Stimulated activated naive CD4-positive, alpha-beta T cell (primary cell): Measurements from ENCODE around the gene SMARCA1.
"Not testable (repeated sequence)": the region's sequence is repeated elsewhere in the genome, so short reads cannot be mapped to it uniquely, and the experiment has no call there.

ENCODE experiments used
- DNase-seq, 6 experiments: peaks; one replicate each; lab custom pipeline; 2025; lab: John Stamatoyannopoulos, UW

SMARCA1 gene

GRCh38 chrX:129523079-129523911, at the start of gene SMARCA1:
SMARCA1 (minus strand) TSS chrX:129523490; CDS start chrX:129523370, 120 bp downstream.
- peak in 5 of 6 experiments; percentile 1 to 27 (median 15) for DNase-seq

DNA sequence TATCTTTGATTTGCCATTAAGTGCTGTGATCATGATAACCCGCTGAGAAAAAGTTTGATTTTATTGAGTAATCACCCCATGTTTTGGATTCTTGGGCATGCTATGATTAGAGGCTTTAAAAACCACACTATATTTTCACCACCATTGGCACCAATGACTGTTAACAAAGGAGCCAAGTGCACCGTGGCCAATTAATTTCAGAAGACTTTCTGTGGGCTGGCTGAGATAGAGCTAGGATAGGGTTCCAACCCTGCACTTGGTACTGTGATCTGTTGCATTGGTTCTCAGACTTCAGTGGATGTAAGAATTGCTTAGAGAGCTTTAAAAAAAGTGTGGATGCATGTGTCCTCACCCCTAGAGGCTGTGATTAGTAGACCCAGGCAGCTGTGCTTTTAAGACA, 49.1 kb upstream of the SMARCA1 start:
- DNase-seq = no peak

DNA sequence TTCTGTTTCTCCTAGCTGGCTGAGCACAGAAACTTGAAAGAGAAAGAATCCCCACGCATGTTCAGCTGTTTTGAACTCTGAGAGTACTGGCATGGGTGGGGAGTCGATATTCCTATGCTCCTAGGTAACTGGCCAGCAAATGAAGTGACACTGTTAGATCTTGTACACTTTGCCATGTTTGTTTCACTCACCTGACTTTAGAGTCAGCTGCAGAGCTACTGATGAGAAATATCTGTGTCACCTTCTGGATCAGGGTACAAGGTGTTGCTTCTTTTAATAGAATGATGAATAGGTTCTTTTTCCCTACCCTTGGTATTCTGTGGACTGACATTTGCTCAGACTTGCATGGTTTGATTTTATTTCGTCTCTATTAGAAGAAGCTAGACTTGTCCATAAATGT, 45.1 kb upstream of the SMARCA1 start:
- no peak for DNase-seq

- no peak for DNase-seq
Measured at GRCh38 chrX:129566073-129566472, 42.8 kb upstream of the SMARCA1 start.

DNA sequence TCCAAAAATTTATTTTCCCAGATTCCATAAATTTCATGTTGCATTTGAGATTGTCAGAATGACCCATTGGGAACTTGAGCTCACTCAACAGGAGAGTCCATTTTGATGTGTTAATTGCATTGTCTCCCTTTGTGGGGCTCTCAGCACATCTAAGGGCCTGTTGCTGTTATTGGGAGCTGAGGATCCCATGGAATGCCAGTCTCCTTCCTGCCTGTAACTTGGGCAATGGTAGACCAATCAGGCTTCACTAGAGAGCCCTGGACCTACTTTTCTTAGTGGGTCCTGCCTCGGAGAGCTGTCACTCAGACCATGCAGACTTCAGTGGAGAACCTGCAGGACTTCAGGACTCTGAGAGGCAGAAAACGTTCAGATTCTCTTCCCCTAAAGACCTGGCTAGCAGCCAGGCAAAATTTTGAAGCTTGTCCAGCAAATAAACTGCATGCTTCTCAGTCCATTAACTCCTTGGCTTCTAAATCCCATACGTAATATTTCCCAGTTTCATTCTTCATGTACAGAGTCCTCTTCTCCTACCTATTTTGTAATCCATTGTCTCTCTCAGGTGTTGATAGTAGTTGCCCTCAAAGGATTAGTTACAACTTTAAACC, 41.9 kb upstream of the SMARCA1 start:
- no peak for DNase-seq

- not testable (repeated sequence) for DNase-seq
Measured at GRCh38 chrX:129564345-129564744, 41.1 kb upstream of the SMARCA1 start.

DNA sequence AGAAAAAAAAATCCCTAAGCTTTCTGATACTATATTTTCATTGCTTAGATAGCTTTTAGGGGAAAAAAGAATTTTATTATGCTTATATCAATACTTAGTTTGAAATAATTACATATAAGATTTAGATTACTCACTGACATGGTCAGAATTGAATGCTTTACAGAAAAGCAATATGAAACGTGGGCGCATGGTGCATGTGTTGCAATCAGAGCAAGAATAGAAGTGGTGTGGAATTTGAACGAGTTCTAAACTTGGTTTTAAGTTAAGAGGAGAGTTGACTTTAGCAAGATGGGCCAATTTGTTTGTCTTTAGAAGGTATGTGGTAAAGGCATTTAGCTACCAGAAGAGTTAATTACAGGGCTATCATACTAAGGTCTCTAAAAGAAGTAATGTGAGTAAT, 38.2 kb upstream of the SMARCA1 start:
- DNase-seq = no peak

DNA sequence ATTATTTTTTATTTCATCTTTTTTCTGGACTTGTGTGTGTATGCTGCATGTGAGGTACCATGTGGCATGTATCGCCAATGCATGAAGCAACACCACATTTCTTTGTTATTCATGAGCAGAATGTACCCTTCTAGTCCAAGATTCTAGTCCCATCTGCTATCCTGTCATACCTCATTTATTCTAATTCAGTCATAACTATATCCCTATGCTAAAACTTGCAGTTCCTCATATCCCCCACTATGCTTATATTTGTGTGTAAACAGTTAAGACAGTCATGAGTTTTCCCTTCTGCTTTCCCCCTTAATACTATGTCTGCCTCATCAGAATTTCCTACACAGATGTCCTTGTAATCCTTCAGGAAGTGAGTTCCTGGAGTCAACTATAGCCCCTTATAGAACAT, 36.5 kb upstream of the SMARCA1 start:
- DNase-seq = no peak

DNA sequence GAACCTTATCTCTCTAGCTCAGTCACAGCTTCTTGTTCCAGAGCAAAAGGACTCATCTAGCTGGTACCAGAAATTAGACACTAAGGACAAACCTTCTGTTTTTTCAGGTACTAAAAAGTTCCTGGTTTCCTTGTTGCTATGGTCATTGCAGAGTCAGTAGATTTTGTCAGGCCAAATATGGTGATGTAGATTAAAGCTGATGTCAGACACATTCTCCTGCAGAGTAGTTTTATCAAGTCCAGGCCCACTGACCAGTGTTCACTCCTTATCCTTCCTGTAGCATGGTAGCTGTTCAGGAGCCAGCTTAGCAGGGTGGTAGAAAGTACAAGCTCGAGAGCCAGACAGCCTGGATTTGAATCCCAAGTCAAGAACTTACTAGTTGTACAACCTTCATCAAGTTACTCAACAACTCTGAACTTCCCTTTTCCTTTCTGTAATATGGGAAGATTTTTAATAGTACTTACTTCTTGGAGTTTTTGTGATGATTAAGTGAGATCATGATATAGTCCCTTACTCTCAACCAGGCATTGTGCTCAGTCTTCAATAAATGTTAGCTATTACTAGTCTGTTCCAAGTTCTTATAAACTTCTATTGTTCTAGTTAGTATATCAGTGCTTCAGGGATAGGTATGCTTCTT, 34.7 kb upstream of the SMARCA1 start:
- no peak for DNase-seq

GRCh38 chrX:129556806-129557315, 33.6 kb upstream of the SMARCA1 start:
- no peak for DNase-seq

DNA sequence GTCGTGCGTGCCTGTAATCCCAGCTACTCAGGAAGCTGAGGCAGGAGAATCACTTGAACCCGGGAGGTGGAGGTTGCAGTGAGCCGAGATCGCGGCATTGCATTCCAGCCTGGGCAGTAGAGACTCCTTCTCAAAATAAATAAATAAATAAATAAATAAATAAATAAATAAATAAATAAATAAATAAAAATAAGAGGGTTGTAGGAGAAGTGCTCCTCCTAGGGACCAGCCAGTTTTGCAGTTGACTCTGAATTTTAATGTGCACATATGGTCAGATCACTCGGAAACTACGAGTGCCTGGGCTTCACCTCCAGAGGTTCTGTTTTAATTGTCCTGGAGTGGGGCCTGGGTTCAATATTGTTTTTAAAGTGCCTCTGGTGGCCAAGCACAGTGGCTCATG, 31.5 kb upstream of the SMARCA1 start:
- DNase-seq = not testable (repeated sequence)

- no peak for DNase-seq
Measured at GRCh38 chrX:129553619-129554288, 30.5 kb upstream of the SMARCA1 start.

GRCh38 chrX:129549124-129549523, 25.8 kb upstream of the SMARCA1 start:
- DNase-seq = no peak

DNA sequence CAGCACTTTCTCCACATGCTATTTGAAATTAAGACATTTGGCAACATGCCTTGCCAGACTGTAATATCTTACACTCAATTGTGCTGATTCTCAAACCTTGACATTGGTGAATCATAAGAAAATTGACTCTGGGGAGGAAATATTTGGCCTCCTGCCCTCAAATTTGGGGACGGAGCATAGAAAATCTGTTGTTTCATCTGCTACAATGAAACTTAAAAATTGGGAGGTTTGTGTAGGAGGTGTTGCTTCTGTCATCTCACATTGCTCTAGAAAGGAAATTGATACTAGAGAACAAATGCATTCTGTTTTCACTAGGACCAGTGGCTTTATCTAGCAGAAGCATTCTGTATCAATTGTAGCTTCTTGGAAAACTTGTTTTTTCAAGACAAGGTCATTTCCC, 22.1 kb upstream of the SMARCA1 start:
- no peak for DNase-seq

DNA sequence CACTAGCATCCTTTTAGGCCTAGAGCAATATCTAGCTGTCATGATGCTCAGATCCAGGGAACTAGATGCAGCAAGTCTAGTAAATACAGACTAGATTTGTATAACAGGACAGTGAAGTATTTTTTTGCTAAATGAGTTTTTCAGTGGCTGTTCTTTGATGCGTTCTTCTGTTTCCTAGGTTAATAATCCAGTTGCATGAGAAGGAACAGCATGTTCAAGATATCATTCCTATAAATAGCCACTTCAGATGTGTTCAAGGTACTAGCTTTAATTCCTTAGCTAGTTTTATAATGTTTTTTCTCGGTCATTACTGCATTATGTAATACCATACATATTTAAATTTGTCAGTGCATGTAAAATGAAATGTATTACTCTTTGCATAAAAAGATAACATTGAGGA, 21.5 kb upstream of the SMARCA1 start:
- DNase-seq = no peak

DNA sequence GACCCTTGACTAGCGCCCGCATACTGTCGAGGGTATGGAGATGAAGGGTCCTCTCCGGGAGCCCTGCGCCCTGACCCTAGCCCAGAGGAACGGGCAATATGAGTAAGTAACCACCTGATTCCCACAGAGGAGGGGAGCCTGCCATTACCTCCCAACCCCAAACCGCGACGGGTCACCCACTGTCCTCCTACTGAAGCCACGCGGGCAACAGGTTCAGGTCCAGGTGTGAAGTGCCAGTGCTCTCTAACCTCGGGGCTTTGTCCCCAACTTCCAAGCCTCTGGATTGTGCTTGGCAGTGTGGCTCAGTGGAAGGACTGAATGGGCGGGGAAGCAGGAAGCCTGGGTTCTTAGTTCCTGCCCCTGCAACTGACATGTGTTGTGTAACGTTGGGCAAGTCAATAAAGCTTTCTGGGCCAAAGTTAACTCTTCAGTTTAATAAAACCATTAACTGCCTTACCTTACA, 17.5 kb upstream of the SMARCA1 start:
- peak in 2 of 6 experiments; percentile 2 to 6 for DNase-seq

- peak in 5 of 6 experiments; percentile 10 to 39 (median 16) for DNase-seq
Measured at GRCh38 chrX:129540068-129540653, 16.9 kb upstream of the SMARCA1 start, which contains the start of gene OCRL. OCRL (plus strand) TSS chrX:129540259; CDS start chrX:129540440, 181 bp downstream.

GRCh38 chrX:129534816-129535578, 11.7 kb upstream of the SMARCA1 start:
- no peak for DNase-seq

DNA sequence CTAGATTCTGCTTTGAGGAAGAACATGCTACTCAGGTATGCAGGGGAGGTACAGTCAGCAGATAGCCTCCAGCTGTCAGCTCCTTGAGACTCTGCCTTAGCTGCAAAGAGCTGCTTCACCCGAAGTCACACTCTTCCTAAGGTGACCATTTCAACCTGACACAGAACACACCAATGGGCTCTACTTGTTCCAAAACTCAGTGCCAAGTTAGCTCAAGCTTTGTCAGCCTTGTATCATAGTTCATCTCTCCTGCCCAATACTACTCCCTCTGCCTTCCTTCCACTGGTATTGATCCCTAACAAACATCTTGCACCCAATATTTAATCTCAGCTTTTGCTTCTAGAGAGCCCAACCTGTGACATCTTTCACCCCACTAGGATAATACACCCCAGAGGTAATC, 7.8 kb upstream of the SMARCA1 start:
- DNase-seq = no peak

GRCh38 chrX:129530410-129530809, 7.1 kb upstream of the SMARCA1 start:
- no peak for DNase-seq
